SH-SY5Y (cell line): ENCODE data around the gene GPHA2.

Source experiments
- GATA2 ChIP-seq: IDR thresholded peaks from 2 replicates; pipeline ENCODE4 v1.6.1; 2011; ENCODE audit warnings: mild to moderate bottlenecking, low read depth, low read length
- GATA3 ChIP-seq: IDR thresholded peaks from 2 replicates; pipeline ENCODE4 v1.6.1; 2011; ENCODE audit warnings: low read depth, mild to moderate bottlenecking, low read length, moderate library complexity

DNA sequence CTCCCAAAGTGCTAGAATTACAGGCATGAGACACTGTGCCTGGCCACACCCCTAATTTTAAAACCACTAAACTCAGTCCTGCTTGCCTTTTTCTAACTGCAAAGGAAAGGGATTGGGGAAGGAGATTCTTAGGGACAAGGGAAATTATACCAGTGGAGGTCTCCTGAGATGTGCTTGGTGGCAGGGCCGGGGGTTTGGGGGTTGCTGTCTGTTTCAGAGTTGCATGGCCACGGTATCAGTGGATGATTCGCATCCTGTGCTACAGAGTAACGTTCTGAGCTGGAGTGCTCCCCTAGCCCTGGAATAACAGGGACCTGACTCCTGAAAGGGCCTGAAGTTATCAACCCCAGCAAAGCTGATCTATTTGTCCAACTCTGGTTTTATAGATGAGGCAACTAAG is 846 bp upstream of the GPHA2 start:
- TF ChIP-seq GATA2 = no peak
- no peak for TF ChIP-seq GATA3
